Measurements from ENCODE around the gene ORM2. TPM values are rescaled to one million over a fixed set of nuclear protein-coding genes. Genes with fewer than 3 reads are reported as not detected.

ORM2 gene
- total and polyA plus RNA-seq, 9 of the 15 experiments (the other 6 are each of a cell fraction or from before 2014, with no cell fraction given): 0.98 TPM; not detected in 8

DNA sequence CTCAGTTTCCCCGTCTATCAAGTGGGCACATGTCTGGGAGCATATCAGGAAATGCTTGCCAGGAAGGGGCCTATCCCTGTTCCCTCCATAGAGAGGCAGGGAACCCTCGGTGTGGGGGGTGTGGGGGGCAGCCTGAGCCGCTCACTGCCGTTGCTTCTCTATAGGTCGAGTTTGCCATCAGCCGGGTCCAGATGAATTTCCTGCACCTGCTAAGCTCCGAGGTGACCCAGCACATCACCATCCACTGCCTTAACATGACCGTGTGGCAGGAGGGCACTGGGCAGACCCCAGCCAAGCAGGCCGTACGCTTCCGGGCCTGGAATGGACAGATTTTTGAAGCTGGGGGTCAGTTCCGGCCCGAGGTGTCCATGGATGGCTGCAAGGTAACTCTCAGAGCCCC, 20.6 kb upstream of the ORM2 start:
- no peak overlapping the region; a peak in 1 of 4 replicates for H3K9ac ChIP-seq (ENCODE audit: insufficient read depth in 1 of 2, low read depth in 2 of 2, low read length in 2 of 2)
- no peak overlapping the region for H3K27ac ChIP-seq (ENCODE audit: extremely low read depth, low read depth, low read length)
- ChIA-PET CTCF (ENCODE audit: low intra/inter-chr PET ratio) (interaction anchor here (0.6 kb wide), 1 partner anchor 852 kb away, joined by 5 read pairs; no protein-coding TSS in a partner anchor), POLR2A (interaction anchor here (0.7 kb wide), 1 partner anchor 596 kb away, joined by 3 read pairs; no protein-coding TSS in a partner anchor)
- DNase-seq (ENCODE audit: extremely low read depth in 1 of 4, low spot score in 3 of 4) (no peak), ATAC-seq (no peak), FAIRE-seq (no peak)
- H3K79me2 ChIP-seq (ENCODE audit: control insufficient read depth, insufficient read depth, low read length): no peaks in the 10 kb centered on the region
- H3K27me3 ChIP-seq (ENCODE audit: control insufficient read depth in 2 of 2, insufficient read depth in 2 of 2, low read length in 2 of 2): peaks cover 20 to 64% of the 10 kb centered on the region in 2 experiments
- in situ Hi-C loops (cut with MboI): no loop called here
- no peaks in the 10 kb centered on the region for H3K4me1 ChIP-seq (replicated peaks in 1 of 2; ENCODE audit: control insufficient read depth in 2 of 2, insufficient read depth in 2 of 2, low read length in 2 of 2)
- H3K9me3 ChIP-seq (replicated peaks; ENCODE audit: control insufficient read depth, insufficient read depth, low read depth, low read length): no peaks in the 10 kb centered on the region
- BruUV-seq (replicated peaks): no TSS peak
- no peak overlapping the region for H3K4me2 ChIP-seq (ENCODE audit: insufficient read depth, low read length)
- H4K20me1 ChIP-seq (replicated peaks; ENCODE audit: control insufficient read depth, insufficient read depth, low read length): peaks cover 3% of the 10 kb centered on the region
- no peaks in the 10 kb centered on the region for H3K9me1 ChIP-seq (ENCODE audit: control insufficient read depth, insufficient read depth, low read length)
- H2AFZ ChIP-seq (ENCODE audit: low read depth, low read length): no peak overlapping the region
- 3% methylated on average over 13 of the region's 13 CpGs for WGBS (ENCODE audit: insufficient coverage, low coverage, missing lambda C conversion rate)
- no peaks in the 10 kb centered on the region for H3K36me3 ChIP-seq (ENCODE audit: control insufficient read depth, insufficient read depth, low read length)
- TF ChIP-seq RCOR1 (IDR thresholded peaks at IDR 0.05; ENCODE audit: borderline replicate concordance in 1 of 2, low read depth in 2 of 2, low read length in 2 of 2) (no peak), RBM25 (IDR thresholded peaks at IDR 0.05; ENCODE audit: low read depth, low read length, severe bottlenecking) (peak; percentile 17)
- intact Hi-C loops (cut with micrococcal nuclease): no loop called here
- H3K4me3 ChIP-seq: no peak overlapping the region

DNA sequence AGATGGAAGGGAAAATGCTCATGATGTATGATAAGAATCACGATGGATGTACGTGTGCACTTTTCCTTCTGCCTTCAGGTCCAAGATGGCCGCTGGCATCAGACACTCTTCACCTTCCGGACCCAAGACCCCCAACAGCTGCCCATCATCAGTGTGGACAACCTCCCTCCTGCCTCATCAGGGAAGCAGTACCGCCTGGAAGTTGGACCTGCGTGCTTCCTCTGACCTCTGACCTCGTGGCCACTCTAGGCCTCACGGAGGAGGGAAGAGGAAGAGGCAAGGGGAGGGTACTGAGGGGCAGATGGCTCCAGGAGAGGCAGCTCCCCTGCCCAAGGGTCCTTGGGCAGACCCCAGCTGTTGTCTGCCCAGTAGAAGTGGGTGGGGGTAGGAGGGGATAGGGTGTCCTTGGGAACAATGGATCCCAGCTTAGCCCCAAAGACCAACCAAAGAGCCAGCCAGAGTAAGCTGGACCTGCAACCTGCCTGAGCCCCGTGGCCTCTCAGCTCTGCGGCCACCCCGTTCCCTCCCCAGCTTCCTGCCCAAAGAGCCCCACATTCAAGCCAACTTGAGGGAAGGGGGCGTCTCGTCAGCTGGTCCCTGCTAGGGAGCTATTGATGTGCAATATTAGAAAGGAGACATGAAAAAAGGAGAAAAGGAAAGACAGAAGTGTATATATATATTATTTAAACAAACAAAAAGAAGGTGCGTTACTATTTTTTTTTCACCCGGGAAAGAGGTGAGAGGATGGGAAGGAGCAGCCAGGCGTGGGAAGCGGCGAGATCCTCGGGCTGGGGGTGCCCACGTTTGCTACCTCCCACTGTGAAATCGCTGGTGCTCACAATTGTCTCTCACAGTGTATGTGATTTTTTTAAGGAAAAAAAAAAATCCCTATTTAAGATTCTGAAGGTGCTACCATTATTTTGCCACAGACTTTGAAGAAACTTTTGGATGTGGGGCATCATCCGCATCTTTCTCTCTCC, 18.9 kb upstream of the ORM2 start:
- H3K9ac ChIP-seq (ENCODE audit: insufficient read depth in 1 of 2, low read depth in 2 of 2, low read length in 2 of 2): no peak overlapping the region
- POLR2A ChIA-PET: no interaction called here
- H3K27ac ChIP-seq (ENCODE audit: extremely low read depth, low read depth, low read length): no peak overlapping the region
- CTCF ChIA-PET (ENCODE audit: low intra/inter-chr PET ratio): no interaction called here
- no peaks in the 10 kb centered on the region for H3K9me3 ChIP-seq (replicated peaks; ENCODE audit: control insufficient read depth, insufficient read depth, low read depth, low read length)
- H3K4me1 ChIP-seq (replicated peaks in 1 of 2; ENCODE audit: control insufficient read depth in 2 of 2, insufficient read depth in 2 of 2, low read length in 2 of 2): no peaks in the 10 kb centered on the region
- ATAC-seq (no peak), FAIRE-seq (no peak), DNase-seq (ENCODE audit: extremely low read depth in 1 of 4, low spot score in 3 of 4) (no peak)
- in situ Hi-C loops (cut with MboI): no loop called here
- no peak overlapping the region for H3K4me3 ChIP-seq
- no TSS peak for BruUV-seq (replicated peaks)
- H3K4me2 ChIP-seq (ENCODE audit: insufficient read depth, low read length): no peak overlapping the region
- H4K20me1 ChIP-seq (replicated peaks; ENCODE audit: control insufficient read depth, insufficient read depth, low read length): peaks cover under 1% of the 10 kb centered on the region; the same call in 1 of the 2 replicates
- intact Hi-C loops (cut with micrococcal nuclease): no loop called here
- H2AFZ ChIP-seq (ENCODE audit: low read depth, low read length): no peak overlapping the region
- TF ChIP-seq NONO (IDR thresholded peaks at IDR 0.05; ENCODE audit: low read depth in 2 of 2, low read length in 1 of 2) (no peak), NR2C1 (IDR thresholded peaks at IDR 0.05) (no peak), NR2C1 (tag; IDR thresholded peaks at IDR 0.05) (peak; percentile 59)
- no peaks in the 10 kb centered on the region for H3K9me1 ChIP-seq (ENCODE audit: control insufficient read depth, insufficient read depth, low read length)
- 5% methylated on average over 22 of the region's 22 CpGs for WGBS (ENCODE audit: insufficient coverage, low coverage, missing lambda C conversion rate)
- H3K27me3 ChIP-seq (ENCODE audit: control insufficient read depth in 2 of 2, insufficient read depth in 2 of 2, low read length in 2 of 2): peaks cover 24 to 62% of the 10 kb centered on the region in 2 experiments
- H3K36me3 ChIP-seq (ENCODE audit: control insufficient read depth, insufficient read depth, low read length): no peaks in the 10 kb centered on the region
- no peaks in the 10 kb centered on the region for H3K79me2 ChIP-seq (ENCODE audit: control insufficient read depth, insufficient read depth, low read length)

All from K562 (cell line).